ENCODE measurements around the gene HMX2. TPM values are rescaled to one million over a fixed set of nuclear protein-coding genes. Genes with fewer than 3 reads are reported as not detected.

Gene HMX2
- total RNA-seq, 1 donor from 2014 or later, result not detected

GRCh38 chr10:123187781-123188180, 39.8 kb downstream of the HMX2 start:
- FAIRE-seq, result no peak
- H3K4me3 ChIP-seq (ENCODE audit: low read depth, low read length), result no peak overlapping the region
- no peak for DNase-seq (ENCODE audit: low read depth)
- no peak for TF ChIP-seq CTCF (IDR thresholded peaks at IDR 0.05; ENCODE audit: insufficient read depth, low read length, severe bottlenecking)
- H3K27me3 ChIP-seq (ENCODE audit: control insufficient read depth, insufficient read depth, low read length), result no peaks in the 10 kb centered on the region
- H3K36me3 ChIP-seq (ENCODE audit: control insufficient read depth, insufficient read depth, low read length), result peaks cover 3% of the 10 kb centered on the region

GRCh38 chr10:123191886-123192285, 44.0 kb downstream of the HMX2 start:
- DNase-seq (ENCODE audit: low read depth) (no peak), FAIRE-seq (no peak)
- H3K27me3 ChIP-seq (ENCODE audit: control insufficient read depth, insufficient read depth, low read length), result no peaks in the 10 kb centered on the region
- no peak for TF ChIP-seq CTCF (IDR thresholded peaks at IDR 0.05; ENCODE audit: insufficient read depth, low read length, severe bottlenecking)
- H3K36me3 ChIP-seq (ENCODE audit: control insufficient read depth, insufficient read depth, low read length), result peaks cover 3% of the 10 kb centered on the region
- H3K4me3 ChIP-seq (ENCODE audit: low read depth, low read length), result no peak overlapping the region

- Histone ChIP-seq H3K4me3 (ENCODE audit: low read depth, low read length) (no peak overlapping the region), H3K27me3 (ENCODE audit: control insufficient read depth, insufficient read depth, low read length) (no peaks in the 10 kb centered on the region), H3K36me3 (ENCODE audit: control insufficient read depth, insufficient read depth, low read length) (peaks cover 3% of the 10 kb centered on the region)
- TF ChIP-seq CTCF (IDR thresholded peaks at IDR 0.05; ENCODE audit: insufficient read depth, low read length, severe bottlenecking), result no peak
- no peak for FAIRE-seq
- DNase-seq (ENCODE audit: low read depth), result no peak
These were observed 46.1 kb downstream of the HMX2 start for GRCh38 chr10:123194056-123194455.

Other genes starting within 250 kb of the HMX2 start
- gene FAM24A, start 237.5 kb upstream of the HMX2 start, total RNA-seq, result not detected in 2 replicates
- gene C10orf88, start 193.9 kb upstream of the HMX2 start, total RNA-seq, result 10.0 and 15.1 TPM in 2 replicates
- gene PSTK, start 167.7 kb upstream of the HMX2 start, total RNA-seq, result 3.7 and 4.2 TPM in 2 replicates
- gene IKZF5, start 139.3 kb upstream of the HMX2 start, total RNA-seq, result 1.9 and 2.1 TPM in 2 replicates
- 3.4 and 5.4 TPM in 2 replicates for gene ACADSB, start 139.1 kb upstream of the HMX2 start, total RNA-seq
- gene HMX3, start 12.2 kb upstream of the HMX2 start, total RNA-seq, result 0.13 TPM in 1 of 2 replicates, not detected in the other
- gene BUB3, start 6.3 kb downstream of the HMX2 start, total RNA-seq, result 143 and 179 TPM in 2 replicates

Measured in bronchial epithelial cell (primary cell).